PC-9 (cell line): ENCODE data around the gene PLSCR2.

Experiments
- CTCF ChIP-seq: fragments of 200-600 bp; sonication (generic); conservative IDR thresholded peaks from 2 replicates; pipeline ENCODE4 v1.6.1; 2017; ENCODE audit warnings: mixed run types, antibody characterized with exemption, mild to moderate bottlenecking, moderate library complexity
- EZH2 ChIP-seq: fragments of 200-600 bp; sonication (generic); IDR thresholded peaks from 2 replicates; pipeline ENCODE4 v1.8.0; 2017; ENCODE audit warnings: antibody characterized with exemption, low read depth

GRCh38 chr3:146414010-146414409 lies 55.4 kb downstream of the PLSCR2 start:
- no peak for TF ChIP-seq CTCF
- no peak for TF ChIP-seq EZH2
